H9 (cell line): Measurements from ENCODE around the gene SEC24C. TPM values are rescaled to one million over a fixed set of nuclear protein-coding genes. Genes with fewer than 3 reads are reported as not detected.

ENCODE experiments used
- DNase-seq: peaks from one replicate; pipeline ENCODE4 v3.0.0-alpha.2; 2017
- H2AFZ ChIP-seq: one replicate; pipeline ENCODE4 v1.6.1; 2013; ENCODE audit warnings: mild to moderate bottlenecking, low read length, control low read depth, moderate library complexity
- H2AK5ac ChIP-seq: 2 replicates; pipeline ENCODE4 v1.6.1; 2013; ENCODE audit warnings: low read length, control low read depth, mixed read lengths; ENCODE audit not compliant: insufficient read length
- H2BK120ac ChIP-seq: one replicate; pipeline ENCODE4 v1.6.1; 2013; ENCODE audit warnings: low read depth, mild to moderate bottlenecking, low read length, control low read depth, inconsistent platforms; ENCODE audit not compliant: poor library complexity, severe bottlenecking
- H2BK12ac ChIP-seq: 2 replicates; pipeline ENCODE4 v1.6.1; 2013; ENCODE audit warnings: low read length, control low read depth, mixed read lengths, low read depth; ENCODE audit not compliant: insufficient read length
- H2BK15ac ChIP-seq: 2 replicates; pipeline ENCODE4 v1.6.1; 2013; ENCODE audit warnings: low read depth, low read length, control low read depth
- H2BK20ac ChIP-seq: one replicate; pipeline ENCODE4 v1.6.1; 2013; ENCODE audit warnings: low read depth, mild to moderate bottlenecking, low read length, control low read depth, inconsistent platforms; ENCODE audit not compliant: poor library complexity, severe bottlenecking
- H2BK5ac ChIP-seq: 2 replicates; pipeline ENCODE4 v1.6.1; 2013; ENCODE audit warnings: low read length, control low read depth, mixed read lengths; ENCODE audit not compliant: insufficient read length
- H3K14ac ChIP-seq: 2 replicates; pipeline ENCODE4 v1.6.1; 2013; ENCODE audit warnings: low read length, control low read depth; ENCODE audit not compliant: insufficient read depth
- H3K18ac ChIP-seq: 2 replicates; pipeline ENCODE4 v1.6.1; 2013; ENCODE audit warnings: low read depth, mild to moderate bottlenecking, mixed read lengths, low read length, control low read depth; ENCODE audit not compliant: insufficient read length
- H3K23ac ChIP-seq: 2 replicates; pipeline ENCODE4 v1.6.1; 2013; ENCODE audit warnings: low read length, control low read depth, mixed read lengths, low read depth; ENCODE audit not compliant: insufficient read length
- H3K23me2 ChIP-seq: 2 replicates; pipeline ENCODE4 v1.6.1; 2013; ENCODE audit warnings: low read depth, mild to moderate bottlenecking, mixed read lengths, low read length, control low read depth; ENCODE audit not compliant: insufficient read length, poor library complexity, severe bottlenecking
- H3K27ac ChIP-seq: 2 replicates; pipeline ENCODE4 v1.5.1; 2013; ENCODE audit warnings: low read length, control low read depth, mixed read lengths, low read depth; ENCODE audit not compliant: insufficient read length
- H3K27me3 ChIP-seq: 2 replicates; pipeline ENCODE4 v1.6.1; 2013; ENCODE audit warnings: low read length, control low read depth, inconsistent platforms; ENCODE audit not compliant: insufficient read depth
- H3K4ac ChIP-seq: 2 replicates; pipeline ENCODE4 v1.6.1; 2013; ENCODE audit warnings: low read depth, mild to moderate bottlenecking, control low read depth, inconsistent platforms, low read length, moderate library complexity
- H3K4me1 ChIP-seq: 2 replicates; pipeline ENCODE4 v1.6.1; 2013; ENCODE audit warnings: low read length, control low read depth, inconsistent platforms; ENCODE audit not compliant: insufficient read depth
- H3K4me2 ChIP-seq: 2 replicates; pipeline ENCODE4 v1.6.1; 2013; ENCODE audit warnings: low read length, control low read depth, mixed read lengths; ENCODE audit not compliant: insufficient read length, insufficient read depth
- H3K56ac ChIP-seq: 2 replicates; pipeline ENCODE4 v1.6.1; 2013; ENCODE audit warnings: low read depth, mild to moderate bottlenecking, mixed read lengths, low read length, control low read depth; ENCODE audit not compliant: insufficient read length
- H3K79me1 ChIP-seq: 2 replicates; pipeline ENCODE4 v1.6.1; 2013; ENCODE audit warnings: low read depth, mild to moderate bottlenecking, moderate library complexity, low read length, control low read depth, inconsistent platforms; ENCODE audit not compliant: insufficient read depth, poor library complexity, severe bottlenecking
- H3K79me2 ChIP-seq: 2 replicates; pipeline ENCODE4 v1.6.1; 2013; ENCODE audit warnings: low read length, control low read depth, inconsistent platforms; ENCODE audit not compliant: insufficient read depth
- H3K9ac ChIP-seq: 2 replicates; pipeline ENCODE4 v1.6.1; 2013; ENCODE audit warnings: low read length, control low read depth, mixed read lengths; ENCODE audit not compliant: insufficient read length; ENCODE audit errors: extremely low read depth
- H3K9me3 ChIP-seq: one replicate; pipeline ENCODE4 v1.6.1; 2013; ENCODE audit warnings: low read depth, low read length, inconsistent platforms; ENCODE audit not compliant: control insufficient read depth
- H3T11ph ChIP-seq: one replicate; pipeline ENCODE4 v1.6.1; 2013; ENCODE audit warnings: mild to moderate bottlenecking, low read length, control low read depth, inconsistent platforms
- H4K20me1 ChIP-seq: one replicate; pipeline ENCODE4 v1.6.1; 2013; ENCODE audit not compliant: control insufficient read depth, insufficient read length, insufficient read depth
- H4K5ac ChIP-seq: 2 replicates; pipeline ENCODE4 v1.6.1; 2013; ENCODE audit warnings: low read depth, mild to moderate bottlenecking, mixed read lengths, low read length, control low read depth; ENCODE audit not compliant: insufficient read length
- H4K8ac ChIP-seq: replicated peaks from 2 replicates; pipeline ENCODE4 v1.6.1; 2013; ENCODE audit warnings: low read length, control low read depth, mixed read lengths, low read depth; ENCODE audit not compliant: insufficient read length
- H4K91ac ChIP-seq: 2 replicates; pipeline ENCODE4 v1.6.1; 2013; ENCODE audit warnings: low read depth, mild to moderate bottlenecking, moderate library complexity, mixed read lengths, low read length, control low read depth; ENCODE audit not compliant: insufficient read length
- H3K27ac Mint-ChIP-seq, 3 experiments: 2 replicates in 2 of 3; 3 replicates in 1 of 3; pipeline ENCODE4 v1.8.0; 2020 to 2021; ENCODE audit warnings: mixed read lengths in 3 of 3, mild to moderate bottlenecking in 1 of 3, moderate library complexity in 1 of 3
- H3K27me3 Mint-ChIP-seq: 2 replicates; pipeline ENCODE4 v1.8.0; 2021; ENCODE audit warnings: low read depth, mild to moderate bottlenecking, moderate library complexity, mixed read lengths
- H3K36me3 Mint-ChIP-seq, 3 experiments: 2 replicates in 2 of 3; 3 replicates in 1 of 3; pipeline ENCODE4 v1.8.0; 2020 to 2021; ENCODE audit warnings: low read depth in 3 of 3, mixed read lengths in 3 of 3; ENCODE audit not compliant: insufficient read depth in 1 of 3
- H3K4me1 Mint-ChIP-seq, 2 experiments: 2 replicates each; pipeline ENCODE4 v1.8.0; 2020; ENCODE audit warnings: mixed read lengths in 2 of 2
- H3K4me3 Mint-ChIP-seq, 2 experiments: 2 replicates in 1 of 2; 3 replicates in 1 of 2; pipeline ENCODE4 v1.8.0; 2020 to 2021; ENCODE audit warnings: mild to moderate bottlenecking in 2 of 2, mixed read lengths in 2 of 2, moderate library complexity in 1 of 2
- H3K9me3 Mint-ChIP-seq, 2 experiments: 2 replicates in 1 of 2; 3 replicates in 1 of 2; pipeline ENCODE4 v1.8.0; 2020; ENCODE audit warnings: mild to moderate bottlenecking in 2 of 2, mixed read lengths in 2 of 2, moderate library complexity in 1 of 2
- CTCF ChIP-seq: fragments of 200-600 bp; sonication (generic); conservative IDR thresholded peaks from 3 replicates; pipeline ENCODE4 v1.8.0; 2021; ENCODE audit warnings: antibody characterized with exemption, mild to moderate bottlenecking
- WGBS: extraction: QIAGEN DNeasy Blood & Tissue Kit; methylation state at CpG from one replicate; pipeline ENCODE4 v1.1.7; 2013; ENCODE audit warnings: missing lambda C conversion rate, low lambda C conversion rate, mixed read lengths; ENCODE audit not compliant: insufficient read length; ENCODE audit errors: extremely low coverage; 5-methylcytosine and 5-hydroxymethylcytosine counted together
- total RNA-seq: library from RNA; stranded (reverse); gene quantifications from 2 replicates; pipeline ENCODE4 v1.2.1, GENCODE V29; 2021

Gene SEC24C
- total RNA-seq, 1 experiment from 2014 or later: 62.4 TPM

- Histone ChIP-seq H3K56ac (no peak overlapping the region), H3K9me3 (no peaks in the 10 kb centered on the region), H3K27ac (no peak overlapping the region), H2BK20ac (no peak overlapping the region), H3K14ac (no peak overlapping the region), H3K27me3 (no peaks in the 10 kb centered on the region), H3T11ph (no peak overlapping the region), H2BK5ac (no peak overlapping the region), H2BK12ac (no peak overlapping the region), H3K79me2 (peaks cover 10% of the 10 kb centered on the region; the same call in 1 of the 2 replicates), H2AK5ac (no peak overlapping the region), H3K79me1 (peaks cover 11% of the 10 kb centered on the region), H4K20me1 (no peaks in the 10 kb centered on the region), H3K23me2 (peaks cover 6% of the 10 kb centered on the region), H3K4ac (no peak overlapping the region), H2BK15ac (no peak overlapping the region), H4K5ac (peak overlapping the region; percentile 55), H3K18ac (no peak overlapping the region), H4K91ac (no peak overlapping the region), H2BK120ac (no peak overlapping the region), H3K23ac (no peak overlapping the region), H2AFZ (no peak overlapping the region), H4K8ac (no peak overlapping the region), H3K4me2 (peak overlapping the region; percentile 99), H3K4me1 (no peaks in the 10 kb centered on the region; the same call in 1 of the 2 replicates), H3K9ac (peak overlapping the region; percentile 89)
- WGBS: no CpG with 5 or more reads among the region's 11 CpGs
- Mint-ChIP-seq H3K4me3 (peak overlapping the region; percentile 99), H3K4me1 (peaks cover 27% of the 10 kb centered on the region in 2 experiments), H3K27ac (peak overlapping the region in 1 of 3 experiments; percentile 24; a peak in 1 of 7 replicates), H3K27me3 (no peaks in the 10 kb centered on the region), H3K36me3 (peaks cover 8 to 29% (median 26%) of the 10 kb centered on the region in 3 experiments; a peak in 6 of 7 replicates), H3K9me3 (no peaks in the 10 kb centered on the region)
- no peak for DNase-seq
- no peak for TF ChIP-seq CTCF
These were observed 36.8 kb downstream of the SEC24C start for GRCh38 chr10:73780966-73781365.
